GM19324 (cell line): ENCODE measurements around the gene SLC43A3.
A peak's percentile ranks its signal among the peaks of the same experiment; 100 is the strongest.

Experiments
- ATAC-seq: cut with Tn5 transposase; IDR thresholded peaks from one replicate; pipeline ENCODE4 v1.9.1; 2021; ENCODE audit warnings: mild to moderate bottlenecking, moderate library complexity; ENCODE audit not compliant: unreplicated experiment, low FRiP score

The SLC43A3 gene

GRCh38 chr11:57430952-57431351 lies 4.0 kb upstream of the SLC43A3 start:
- ATAC-seq = no peak

GRCh38 chr11:57429946-57430345 lies 3.0 kb upstream of the SLC43A3 start:
- ATAC-seq = no peak

- ATAC-seq = no peak
Measured at GRCh38 chr11:57428643-57429042, 1.7 kb upstream of the SLC43A3 start.

- ATAC-seq = no peak
Measured at GRCh38 chr11:57427727-57428082, 784 bp upstream of the SLC43A3 start.

- no peak for ATAC-seq
Measured at GRCh38 chr11:57426439-57426928, 437 bp downstream of the SLC43A3 start.

GRCh38 chr11:57425565-57426438 lies 1.1 kb downstream of the SLC43A3 start:
- ATAC-seq = no peak

- peak; percentile 68 for ATAC-seq
Measured at GRCh38 chr11:57424792-57425564, 1.9 kb downstream of the SLC43A3 start.

GRCh38 chr11:57424137-57424791 lies 2.7 kb downstream of the SLC43A3 start:
- no peak for ATAC-seq

GRCh38 chr11:57422669-57423068 lies 4.3 kb downstream of the SLC43A3 start:
- no peak for ATAC-seq

- no peak for ATAC-seq
Measured at GRCh38 chr11:57421805-57422204, 5.1 kb downstream of the SLC43A3 start.

- ATAC-seq = no peak
Measured at GRCh38 chr11:57421066-57421465, 5.9 kb downstream of the SLC43A3 start.

- no peak for ATAC-seq
Measured at GRCh38 chr11:57419146-57419545, 7.8 kb downstream of the SLC43A3 start.

GRCh38 chr11:57418131-57418530 lies 8.8 kb downstream of the SLC43A3 start:
- ATAC-seq = no peak

- ATAC-seq = no peak
Measured at GRCh38 chr11:57417056-57417455, 9.9 kb downstream of the SLC43A3 start.

GRCh38 chr11:57416436-57416835 lies 10.5 kb downstream of the SLC43A3 start:
- no peak for ATAC-seq

- ATAC-seq = no peak
Measured at GRCh38 chr11:57414612-57415212, 12.2 kb downstream of the SLC43A3 start.

GRCh38 chr11:57413681-57414080 lies 13.2 kb downstream of the SLC43A3 start:
- no peak for ATAC-seq

GRCh38 chr11:57410287-57410686 lies 16.6 kb downstream of the SLC43A3 start:
- no peak for ATAC-seq

- no peak for ATAC-seq
Measured at GRCh38 chr11:57409321-57410100, 17.4 kb downstream of the SLC43A3 start.

GRCh38 chr11:57408771-57409170 lies 18.1 kb downstream of the SLC43A3 start:
- ATAC-seq = no peak
